ENCODE measurements around the gene PARVG. TPM values are rescaled to one million over a fixed set of nuclear protein-coding genes. Genes with fewer than 3 reads are reported as not detected.

Gene PARVG
- total and polyA plus RNA-seq, 9 of the 15 experiments (the other 6 are each of a cell fraction or from before 2014, with no cell fraction given) = 0.35 TPM; not detected in 8

DNA sequence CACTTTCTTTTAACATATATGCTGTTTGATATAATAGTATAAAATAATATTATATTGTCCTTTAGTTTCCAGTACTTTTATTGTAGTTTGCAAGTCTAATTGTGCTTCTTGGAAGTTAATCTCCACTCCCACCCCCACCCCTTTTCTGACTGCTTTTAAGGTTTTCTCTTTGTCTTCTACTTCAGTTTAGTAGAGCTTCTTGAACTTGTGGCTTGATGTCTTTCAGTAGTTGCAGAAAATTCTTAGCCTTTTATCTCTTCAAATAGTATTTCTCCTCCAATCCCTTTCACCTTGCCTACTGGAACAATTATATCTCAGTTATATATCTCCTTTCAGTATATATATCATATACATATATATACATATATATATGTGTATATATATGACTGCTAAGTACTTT, 56.6 kb downstream of the PARVG start:
- in situ Hi-C loops (cut with MboI) = no loop called here
- no peak for DNase-seq (ENCODE audit: extremely low read depth in 1 of 4, low spot score in 3 of 4)
- Histone ChIP-seq H3K27me3 (ENCODE audit: control insufficient read depth in 2 of 2, insufficient read depth in 2 of 2, low read length in 2 of 2) (no peaks in the 10 kb centered on the region), H3K36me3 (ENCODE audit: control insufficient read depth, insufficient read depth, low read length) (no peaks in the 10 kb centered on the region), H3K4me1 (replicated peaks in 1 of 2; ENCODE audit: control insufficient read depth in 2 of 2, insufficient read depth in 2 of 2, low read length in 2 of 2) (no peaks in the 10 kb centered on the region), H4K20me1 (replicated peaks; ENCODE audit: control insufficient read depth, insufficient read depth, low read length) (no peaks in the 10 kb centered on the region), H3K27ac (ENCODE audit: extremely low read depth, low read depth, low read length) (no peak overlapping the region), H2AFZ (ENCODE audit: low read depth, low read length) (no peak overlapping the region), H3K4me2 (ENCODE audit: insufficient read depth, low read length) (no peak overlapping the region), H3K9me1 (ENCODE audit: control insufficient read depth, insufficient read depth, low read length) (no peaks in the 10 kb centered on the region), H3K9ac (ENCODE audit: insufficient read depth in 1 of 2, low read depth in 2 of 2, low read length in 2 of 2) (no peak overlapping the region), H3K9me3 (replicated peaks; ENCODE audit: control insufficient read depth, insufficient read depth, low read depth, low read length) (no peaks in the 10 kb centered on the region), H3K79me2 (ENCODE audit: control insufficient read depth, insufficient read depth, low read length) (no peaks in the 10 kb centered on the region), H3K4me3 (no peak overlapping the region)
- ATAC-seq = no peak
- POLR2A ChIA-PET = no interaction called here
- FAIRE-seq = no peak
- no TSS peak for BruUV-seq (replicated peaks)
- intact Hi-C loops (cut with micrococcal nuclease) = no loop called here
- CTCF ChIA-PET (ENCODE audit: low intra/inter-chr PET ratio) = no interaction called here
- no peak for TF ChIP-seq ZNF282 (CRISPR knock-in tag; IDR thresholded peaks at IDR 0.05)
- TF ChIP-seq LEF1 (IDR thresholded peaks at IDR 0.05) = no peak
- no peak for TF ChIP-seq JUNB (CRISPR knock-in tag; conservative IDR thresholded peaks at IDR 0.05)
- TF ChIP-seq FOXJ3 (CRISPR knock-in tag; IDR thresholded peaks at IDR 0.05) = no peak
- no peak for TF ChIP-seq GATA2 (CRISPR knock-in tag; IDR thresholded peaks at IDR 0.05)
- TF ChIP-seq, protein P1, sequence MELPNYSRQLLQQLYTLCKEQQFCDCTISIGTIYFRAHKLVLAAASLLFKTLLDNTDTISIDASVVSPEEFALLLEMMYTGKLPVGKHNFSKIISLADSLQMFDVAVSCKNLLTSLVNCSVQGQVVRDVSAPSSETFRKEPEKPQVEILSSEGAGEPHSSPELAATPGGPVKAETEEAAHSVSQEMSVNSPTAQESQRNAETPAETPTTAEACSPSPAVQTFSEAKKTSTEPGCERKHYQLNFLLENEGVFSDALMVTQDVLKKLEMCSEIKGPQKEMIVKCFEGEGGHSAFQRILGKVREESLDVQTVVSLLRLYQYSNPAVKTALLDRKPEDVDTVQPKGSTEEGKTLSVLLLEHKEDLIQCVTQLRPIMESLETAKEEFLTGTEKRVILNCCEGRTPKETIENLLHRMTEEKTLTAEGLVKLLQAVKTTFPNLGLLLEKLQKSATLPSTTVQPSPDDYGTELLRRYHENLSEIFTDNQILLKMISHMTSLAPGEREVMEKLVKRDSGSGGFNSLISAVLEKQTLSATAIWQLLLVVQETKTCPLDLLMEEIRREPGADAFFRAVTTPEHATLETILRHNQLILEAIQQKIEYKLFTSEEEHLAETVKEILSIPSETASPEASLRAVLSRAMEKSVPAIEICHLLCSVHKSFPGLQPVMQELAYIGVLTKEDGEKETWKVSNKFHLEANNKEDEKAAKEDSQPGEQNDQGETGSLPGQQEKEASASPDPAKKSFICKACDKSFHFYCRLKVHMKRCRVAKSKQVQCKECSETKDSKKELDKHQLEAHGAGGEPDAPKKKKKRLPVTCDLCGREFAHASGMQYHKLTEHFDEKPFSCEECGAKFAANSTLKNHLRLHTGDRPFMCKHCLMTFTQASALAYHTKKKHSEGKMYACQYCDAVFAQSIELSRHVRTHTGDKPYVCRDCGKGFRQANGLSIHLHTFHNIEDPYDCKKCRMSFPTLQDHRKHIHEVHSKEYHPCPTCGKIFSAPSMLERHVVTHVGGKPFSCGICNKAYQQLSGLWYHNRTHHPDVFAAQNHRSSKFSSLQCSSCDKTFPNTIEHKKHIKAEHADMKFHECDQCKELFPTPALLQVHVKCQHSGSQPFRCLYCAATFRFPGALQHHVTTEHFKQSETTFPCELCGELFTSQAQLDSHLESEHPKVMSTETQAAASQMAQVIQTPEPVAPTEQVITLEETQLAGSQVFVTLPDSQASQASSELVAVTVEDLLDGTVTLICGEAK (IDR thresholded peaks at IDR 0.05) = no peak
- TF ChIP-seq, protein P1 (CRISPR knock-in tag; IDR thresholded peaks at IDR 0.05) = no peak
- no peak for TF ChIP-seq CBX1 (IDR thresholded peaks at IDR 0.05; ENCODE audit: low read depth)
- TF ChIP-seq, protein P2, sequence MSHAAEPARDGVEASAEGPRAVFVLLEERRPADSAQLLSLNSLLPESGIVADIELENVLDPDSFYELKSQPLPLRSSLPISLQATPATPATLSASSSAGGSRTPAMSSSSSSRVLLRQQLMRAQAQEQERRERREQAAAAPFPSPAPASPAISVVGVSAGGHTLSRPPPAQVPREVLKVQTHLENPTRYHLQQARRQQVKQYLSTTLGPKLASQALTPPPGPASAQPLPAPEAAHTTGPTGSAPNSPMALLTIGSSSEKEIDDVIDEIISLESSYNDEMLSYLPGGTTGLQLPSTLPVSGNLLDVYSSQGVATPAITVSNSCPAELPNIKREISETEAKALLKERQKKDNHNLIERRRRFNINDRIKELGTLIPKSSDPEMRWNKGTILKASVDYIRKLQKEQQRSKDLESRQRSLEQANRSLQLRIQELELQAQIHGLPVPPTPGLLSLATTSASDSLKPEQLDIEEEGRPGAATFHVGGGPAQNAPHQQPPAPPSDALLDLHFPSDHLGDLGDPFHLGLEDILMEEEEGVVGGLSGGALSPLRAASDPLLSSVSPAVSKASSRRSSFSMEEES (CRISPR knock-in tag; IDR thresholded peaks at IDR 0.05) = no peak
- TF ChIP-seq, protein P3, sequence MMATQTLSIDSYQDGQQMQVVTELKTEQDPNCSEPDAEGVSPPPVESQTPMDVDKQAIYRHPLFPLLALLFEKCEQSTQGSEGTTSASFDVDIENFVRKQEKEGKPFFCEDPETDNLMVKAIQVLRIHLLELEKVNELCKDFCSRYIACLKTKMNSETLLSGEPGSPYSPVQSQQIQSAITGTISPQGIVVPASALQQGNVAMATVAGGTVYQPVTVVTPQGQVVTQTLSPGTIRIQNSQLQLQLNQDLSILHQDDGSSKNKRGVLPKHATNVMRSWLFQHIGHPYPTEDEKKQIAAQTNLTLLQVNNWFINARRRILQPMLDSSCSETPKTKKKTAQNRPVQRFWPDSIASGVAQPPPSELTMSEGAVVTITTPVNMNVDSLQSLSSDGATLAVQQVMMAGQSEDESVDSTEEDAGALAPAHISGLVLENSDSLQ (IDR thresholded peaks at IDR 0.05) = no peak
- no peak for TF ChIP-seq ZBTB8A (IDR thresholded peaks at IDR 0.05; ENCODE audit: partially characterized antibody)
- no peak for TF ChIP-seq SPI1 (IDR thresholded peaks at IDR 0.05; ENCODE audit: borderline replicate concordance, low read depth, low read length)
- TF ChIP-seq DDX20 (tag; IDR thresholded peaks at IDR 0.05; ENCODE audit: low read depth) = no peak
- no peak for TF ChIP-seq PML (IDR thresholded peaks at IDR 0.05; ENCODE audit: low read length)

Data from K562 (cell line).